ENCODE results near the gene SEPTIN12.
"Not testable (repeated sequence)": the region's sequence is repeated elsewhere in the genome, so short reads cannot be mapped to it uniquely, and the experiment has no call there.

The SEPTIN12 gene

DNA sequence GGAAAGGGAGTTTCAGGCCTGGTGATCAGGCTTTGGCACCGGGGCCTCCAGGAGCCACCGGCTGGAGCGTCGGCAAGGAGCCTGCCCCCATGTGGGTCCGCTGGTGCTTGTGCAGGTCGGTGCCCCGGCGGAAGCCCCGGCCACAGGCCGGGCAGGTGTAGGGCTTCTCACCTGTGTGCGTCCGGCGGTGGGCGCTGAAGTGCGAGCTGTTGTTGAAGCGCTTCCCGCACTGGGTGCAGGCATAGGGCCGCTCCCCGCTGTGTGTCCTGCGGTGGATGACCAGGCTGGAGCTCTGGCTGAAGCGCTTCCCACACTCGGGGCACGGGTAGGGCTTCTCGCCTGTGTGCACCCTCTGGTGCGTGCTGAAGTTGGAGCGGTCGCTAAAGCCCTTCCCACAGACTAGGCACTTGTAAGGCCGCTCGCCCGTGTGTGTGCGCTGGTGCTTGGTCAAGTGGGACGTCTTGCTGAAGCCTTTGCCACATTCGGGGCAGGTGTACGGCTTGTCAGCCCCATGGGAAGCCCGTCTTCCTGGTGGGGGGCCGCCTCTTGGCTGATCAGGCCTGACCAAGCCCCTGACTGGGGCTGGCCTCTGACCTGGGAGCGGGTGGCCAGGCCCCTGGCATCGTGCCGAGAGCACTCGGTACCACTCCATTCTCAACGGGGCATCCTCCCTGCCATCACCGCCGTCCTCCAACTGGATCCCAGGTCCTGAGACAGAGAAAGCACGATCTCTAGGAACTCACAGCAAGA lies 35.6 kb downstream of the SEPTIN12 start:
- no peak for DNase-seq (ENCODE audit: low spot score)

- no peak for DNase-seq (ENCODE audit: low spot score)
These were observed 37.2 kb downstream of the SEPTIN12 start for GRCh38 chr16:4750896-4751295.

- DNase-seq (ENCODE audit: low spot score): no peak
These were observed 38.4 kb downstream of the SEPTIN12 start for GRCh38 chr16:4749700-4750257.

DNA sequence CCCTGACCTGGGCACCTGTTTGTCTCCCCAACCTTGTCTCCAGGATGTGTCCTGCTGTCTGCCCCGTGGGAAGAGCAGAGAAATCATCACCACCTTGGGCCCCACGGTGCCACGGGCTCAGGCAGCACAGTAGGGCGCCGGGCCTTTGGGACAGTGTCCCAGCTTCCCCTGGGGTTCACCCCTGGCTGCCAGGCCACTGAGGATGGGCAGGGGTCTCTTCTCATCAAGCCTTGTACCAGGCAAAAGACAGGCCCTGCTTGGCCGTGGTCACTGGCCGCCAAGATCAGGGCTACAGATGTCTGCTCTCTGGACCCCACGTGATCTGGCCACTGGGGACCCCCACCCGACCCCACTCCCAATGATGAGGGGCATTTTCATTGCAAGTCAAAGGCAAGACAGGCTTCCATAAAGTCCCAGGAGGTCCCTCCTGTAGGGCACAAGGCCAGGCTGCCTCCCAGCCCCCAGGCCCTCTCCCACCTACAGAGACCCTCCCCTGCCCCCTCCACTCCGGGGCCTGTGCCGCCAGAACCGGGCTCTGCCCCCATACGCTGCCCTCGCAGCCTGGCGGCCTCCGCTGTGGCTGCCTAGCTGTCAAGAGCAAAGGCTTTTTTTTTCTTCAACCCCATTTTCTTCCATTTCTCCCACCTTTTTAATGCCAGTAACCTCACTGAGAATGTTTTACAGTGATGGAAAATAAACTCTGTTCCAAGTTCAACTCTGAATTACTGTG lies 39.3 kb downstream of the SEPTIN12 start:
- no peak for DNase-seq (ENCODE audit: low spot score)

DNA sequence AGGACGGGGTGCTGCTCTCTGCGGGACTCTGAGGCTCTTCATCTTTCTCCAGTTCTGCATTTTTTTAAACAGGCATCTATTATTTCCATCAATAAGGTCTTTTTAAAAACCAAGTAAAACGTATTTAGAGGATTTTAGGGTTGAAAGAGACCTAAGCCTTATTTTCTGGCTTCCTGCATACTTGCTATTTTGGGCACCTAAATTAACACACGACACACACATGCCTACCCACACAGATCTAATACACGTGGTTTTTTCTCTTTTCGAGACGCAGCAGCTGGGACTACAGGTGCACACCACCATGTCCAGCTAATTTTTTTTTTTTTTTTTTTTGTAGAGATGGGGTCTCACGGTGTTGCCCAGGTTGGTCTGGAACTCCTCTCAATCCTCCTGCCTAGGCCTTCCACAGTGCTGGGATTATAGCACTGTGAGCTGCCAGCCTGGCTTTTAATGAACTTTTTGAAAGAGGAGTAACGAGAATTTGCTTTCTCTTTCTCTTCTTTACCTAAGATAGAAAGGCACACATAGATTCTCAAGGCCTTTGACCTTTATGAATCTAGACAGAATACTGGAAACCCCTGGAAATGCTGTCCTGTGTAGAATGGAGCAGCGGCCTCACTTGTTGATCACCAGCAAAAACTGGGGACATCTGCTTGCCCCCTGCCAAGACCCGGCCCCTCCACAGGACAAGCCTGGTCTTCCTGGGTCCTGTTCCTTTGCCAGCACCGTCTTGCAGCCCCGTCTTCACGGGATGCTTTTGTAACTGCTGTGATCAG lies 40.1 kb downstream of the SEPTIN12 start:
- no peak for DNase-seq (ENCODE audit: low spot score)

DNA sequence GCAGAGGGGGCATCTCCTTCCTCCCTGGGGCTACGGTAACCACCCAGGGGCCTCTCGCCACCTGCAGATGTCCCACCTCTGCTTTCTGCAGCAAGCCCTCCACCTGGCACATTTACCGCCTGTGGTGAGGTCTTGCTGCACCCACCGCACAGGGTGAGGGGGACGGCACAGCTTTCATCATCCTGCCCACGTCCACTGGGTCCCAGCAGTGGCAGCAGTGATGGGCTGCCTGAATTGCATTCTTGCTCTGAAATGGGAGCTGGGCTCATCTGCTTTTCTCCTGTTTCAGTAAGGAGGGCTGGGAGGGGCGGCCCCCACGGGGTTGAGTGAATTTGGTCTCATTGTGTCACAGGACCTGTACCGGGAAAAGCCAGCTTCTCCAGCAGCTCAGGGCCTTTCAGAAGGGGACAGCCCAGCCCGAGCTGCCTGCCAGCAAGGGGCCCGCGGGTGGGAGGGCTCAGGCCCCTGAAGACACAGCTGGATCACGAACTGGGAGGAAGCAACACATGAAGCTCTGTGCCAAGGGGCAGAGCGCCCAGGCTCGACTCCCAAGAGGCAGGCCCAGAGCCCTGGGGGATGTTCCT lies 41.1 kb downstream of the SEPTIN12 start:
- peak; percentile 29 for DNase-seq (ENCODE audit: low spot score)

DNA sequence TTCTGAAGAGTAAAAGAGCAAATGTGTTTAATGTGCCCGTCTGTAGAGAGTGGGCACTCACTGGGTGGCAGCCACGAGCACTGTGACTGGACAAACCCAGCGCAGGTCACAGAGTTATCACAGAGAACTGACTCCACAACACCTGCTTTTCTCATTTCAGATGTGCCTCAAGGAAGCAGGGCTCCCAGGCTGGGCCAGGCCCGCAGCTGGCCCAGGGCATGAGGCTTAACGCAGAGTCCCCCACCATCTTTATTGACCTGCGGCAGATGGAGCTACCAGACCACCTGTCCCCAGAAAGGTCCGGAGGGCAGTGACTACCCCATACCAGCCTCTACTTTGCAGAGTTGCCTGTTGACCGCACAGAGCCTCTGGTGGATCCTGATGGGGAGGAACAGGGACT lies 41.9 kb downstream of the SEPTIN12 start:
- no peak for DNase-seq (ENCODE audit: low spot score)

DNA sequence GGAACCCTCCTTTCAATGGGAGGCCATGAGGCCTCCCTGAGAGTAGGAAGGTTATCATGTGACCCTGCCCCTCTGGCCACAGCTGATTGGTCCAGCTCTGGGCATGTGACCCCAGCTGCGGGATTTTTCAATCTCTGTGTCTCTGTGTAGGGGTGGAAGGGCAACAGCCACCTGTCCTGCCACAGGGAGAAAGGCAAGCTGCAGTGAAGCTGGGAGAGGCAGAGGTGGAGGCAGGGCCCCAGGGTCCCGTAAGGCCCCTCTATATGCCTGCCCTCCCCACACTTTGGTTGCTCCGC lies 42.9 kb downstream of the SEPTIN12 start:
- no peak for DNase-seq (ENCODE audit: low spot score)

DNA sequence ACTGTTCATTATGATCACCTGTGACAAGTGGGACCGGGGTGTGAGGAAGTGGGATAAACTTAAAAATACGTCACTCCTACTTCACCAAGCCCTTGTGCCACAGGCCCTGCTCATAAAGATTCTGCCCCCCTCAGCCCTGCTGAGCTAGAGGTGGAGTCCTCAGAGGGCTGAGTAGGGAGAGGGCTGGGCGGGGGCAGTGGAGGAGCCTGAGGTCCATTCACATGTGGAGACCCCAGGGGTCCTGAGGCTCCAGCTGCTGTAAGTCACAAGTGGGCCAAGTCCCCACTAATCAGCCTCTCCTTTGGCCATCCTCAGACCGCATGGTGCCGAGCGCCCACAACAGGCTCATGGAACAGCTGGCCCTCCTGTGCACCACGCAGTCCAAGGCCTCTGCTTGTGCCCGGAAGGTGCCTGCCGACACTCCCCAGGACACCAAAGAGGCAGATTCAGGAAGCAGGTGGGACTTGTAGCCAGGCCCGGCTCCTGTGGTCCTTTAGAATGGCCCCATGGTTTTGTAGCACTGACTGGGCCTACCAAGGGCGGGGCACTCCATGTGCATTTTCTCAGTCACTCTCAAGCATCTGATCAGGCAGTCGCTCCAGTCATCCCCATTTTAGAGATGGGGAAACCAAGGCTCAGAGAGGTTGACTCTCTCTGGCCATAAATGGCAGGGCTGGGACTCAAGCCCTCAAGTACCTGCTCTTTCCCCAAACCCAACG lies 43.4 kb downstream of the SEPTIN12 start:
- no peak for DNase-seq (ENCODE audit: low spot score)

DNA sequence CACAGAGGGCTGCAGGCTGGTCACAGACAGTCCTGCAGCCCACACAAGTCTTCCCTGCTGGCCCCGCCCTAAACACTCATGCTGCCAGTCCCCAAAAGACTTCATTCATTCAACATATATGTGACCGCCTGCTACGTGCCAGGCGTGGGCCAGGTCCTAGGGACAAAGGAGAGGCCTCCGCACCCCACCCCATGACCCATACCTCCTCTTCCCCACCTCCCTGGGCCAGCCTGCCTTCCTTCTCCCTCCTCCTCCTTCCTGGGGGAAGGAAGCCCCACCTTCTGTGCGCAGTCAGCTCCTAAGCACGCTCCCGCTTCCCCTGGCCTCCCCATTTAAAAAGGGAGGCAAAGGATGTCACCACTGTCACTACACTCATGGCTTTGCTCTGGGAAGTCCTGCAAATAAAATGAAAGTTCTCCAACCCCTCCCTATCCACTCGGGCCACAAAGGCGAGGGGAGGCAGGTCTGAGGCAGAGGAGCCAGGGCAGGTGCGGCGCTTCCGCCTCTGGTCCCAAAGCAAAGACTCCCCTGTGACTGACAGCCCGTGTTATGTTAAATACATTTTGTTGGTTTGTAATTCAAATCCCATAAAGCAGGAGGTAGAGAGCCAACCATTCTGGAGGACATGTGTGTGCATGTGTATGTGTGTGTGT lies 44.8 kb downstream of the SEPTIN12 start:
- peak; percentile 26 for DNase-seq (ENCODE audit: low spot score)

- not testable (repeated sequence) for DNase-seq (ENCODE audit: low spot score)
These were observed 49.8 kb downstream of the SEPTIN12 start for GRCh38 chr16:4738370-4738769.

- DNase-seq (ENCODE audit: low spot score): no peak
These were observed 50.6 kb downstream of the SEPTIN12 start for GRCh38 chr16:4737545-4737944.

- no peak for DNase-seq (ENCODE audit: low spot score)
These were observed 51.6 kb downstream of the SEPTIN12 start for GRCh38 chr16:4736546-4736945.

DNA sequence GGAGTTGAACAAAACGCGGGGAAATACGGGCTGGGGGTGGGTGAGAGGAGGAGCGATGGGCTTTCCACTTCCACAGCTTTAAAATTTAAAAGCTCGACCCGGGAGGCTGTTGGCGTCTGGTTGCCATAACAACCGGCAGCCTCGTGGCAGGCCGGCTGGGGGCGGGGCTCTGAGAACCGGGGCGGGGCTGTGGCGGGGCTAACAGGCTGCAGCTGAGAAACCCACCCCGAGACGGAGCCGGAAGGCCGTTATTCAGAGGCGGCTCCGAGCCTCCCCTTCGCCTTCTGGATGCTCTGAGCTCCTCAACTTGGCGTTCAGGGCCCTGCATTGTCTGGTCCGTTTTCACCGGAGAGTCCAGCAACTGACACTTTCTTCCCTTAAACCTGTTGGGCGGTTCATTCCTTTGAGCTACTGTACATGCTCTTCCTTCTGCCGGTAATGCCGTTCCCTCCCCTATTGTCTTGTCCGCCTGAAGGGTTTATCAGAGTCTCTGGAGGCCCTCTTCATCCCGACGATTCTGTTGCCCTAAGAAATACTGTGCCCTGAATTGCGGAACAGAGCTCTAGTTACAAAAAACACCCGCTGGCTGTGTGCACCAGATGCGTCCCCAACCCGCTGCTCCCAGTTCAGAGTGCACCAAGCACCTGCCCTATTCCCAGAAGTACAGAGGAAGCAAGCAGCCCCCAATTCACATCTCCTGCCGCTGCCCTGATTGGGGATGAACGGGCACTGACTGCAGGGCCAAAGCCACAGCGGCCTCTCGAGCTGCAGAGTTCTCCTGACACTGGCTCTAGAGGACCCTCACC lies 53.2 kb downstream of the SEPTIN12 start:
- DNase-seq (ENCODE audit: low spot score): peak; percentile 96

- peak; percentile 99 for DNase-seq (ENCODE audit: low spot score)
These were observed 53.9 kb downstream of the SEPTIN12 start, which contains the start of the genes ANKS3 and DNAAF8 for GRCh38 chr16:4734063-4734729. ANKS3 (minus strand) TSS chr16:4734271; CDS start chr16:4730149, 4,122 bp downstream. DNAAF8 (plus strand) TSS chr16:4734537; CDS start chr16:4736515, 1,978 bp downstream.

GRCh38 chr16:4733747-4734062 lies 54.4 kb downstream of the SEPTIN12 start:
- DNase-seq (ENCODE audit: low spot score): peak; percentile 27

- DNase-seq (ENCODE audit: low spot score): no peak
These were observed 54.9 kb downstream of the SEPTIN12 start for GRCh38 chr16:4733211-4733742.

DNA sequence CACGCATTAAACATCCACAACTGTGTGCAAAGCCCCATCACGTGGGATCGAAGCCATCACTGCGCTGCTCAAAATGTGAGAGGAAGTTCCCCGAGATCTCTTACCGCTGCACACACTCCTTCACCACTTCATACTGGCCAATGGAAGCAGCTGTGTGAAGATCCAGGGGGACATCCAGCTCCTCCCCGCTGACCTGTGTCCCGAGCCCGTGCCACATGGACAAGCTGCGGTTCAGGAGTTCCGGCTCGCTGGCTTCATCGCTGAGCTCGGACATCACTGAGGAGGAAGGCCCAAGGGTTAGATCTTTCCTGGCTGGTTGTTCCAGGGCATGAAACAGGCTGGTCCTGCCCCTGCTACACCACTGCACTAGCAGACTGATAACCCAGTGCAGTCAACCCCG lies 58.3 kb downstream of the SEPTIN12 start:
- no peak for DNase-seq (ENCODE audit: low spot score)

DNA sequence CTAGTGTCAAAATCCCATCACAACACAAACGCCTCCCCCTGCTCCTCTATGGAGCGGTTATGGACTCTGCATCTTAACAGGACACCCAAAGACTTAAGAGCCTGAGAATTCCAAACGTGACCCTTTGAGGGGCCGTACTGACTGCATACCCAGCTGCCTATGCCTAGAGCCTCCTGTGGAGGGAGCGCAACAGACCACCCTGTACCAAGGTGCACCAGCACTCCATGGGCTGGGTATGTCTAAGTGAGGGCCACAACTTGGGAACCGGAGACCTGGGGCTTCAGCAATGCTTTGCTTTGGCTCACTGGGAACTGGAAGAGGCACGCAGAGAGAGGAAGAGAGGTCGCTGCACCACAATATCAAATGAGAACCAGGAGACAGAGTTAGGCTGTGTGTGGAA lies 59.5 kb downstream of the SEPTIN12 start:
- no peak for DNase-seq (ENCODE audit: low spot score)

Data from GM03348 (cell line).